Left ventricle myocardium superior (tissue), 1 donor: ENCODE data around the gene CCDC27. TPM values are rescaled to one million over a fixed set of nuclear protein-coding genes. Genes with fewer than 3 reads are reported as not detected.

Source experiments
- ATAC-seq: fragments of 200-7000 bp; cut with Tn5 transposase; one replicate; pipeline ENCODE4 v1.9.1; 2020; ENCODE audit warnings: mild to moderate bottlenecking, moderate library complexity
- DNase-seq: peaks from one replicate; pipeline ENCODE4 v3.0.0-alpha.2; 2020
- intact Hi-C: fragments of 100-400 bp; cut with micrococcal nuclease; formaldehyde crosslinking; loops from one replicate; pipeline ENCODE4 v1.11.0; 2022
- total RNA-seq: library from RNA; stranded (reverse); fragmentation: NEBNext Ultra II Directional; extraction: Animal tissue kit (Norgen Biotek cat#: 25700); gene quantifications from one replicate; pipeline ENCODE4 v1.2.1, GENCODE V29; 2021
- donor health status: DM: no; HTN: yes; CAD: no; lungs with severe emphysema.

Gene CCDC27
- total RNA-seq, 1 donor from 2014 or later: not detected

DNA sequence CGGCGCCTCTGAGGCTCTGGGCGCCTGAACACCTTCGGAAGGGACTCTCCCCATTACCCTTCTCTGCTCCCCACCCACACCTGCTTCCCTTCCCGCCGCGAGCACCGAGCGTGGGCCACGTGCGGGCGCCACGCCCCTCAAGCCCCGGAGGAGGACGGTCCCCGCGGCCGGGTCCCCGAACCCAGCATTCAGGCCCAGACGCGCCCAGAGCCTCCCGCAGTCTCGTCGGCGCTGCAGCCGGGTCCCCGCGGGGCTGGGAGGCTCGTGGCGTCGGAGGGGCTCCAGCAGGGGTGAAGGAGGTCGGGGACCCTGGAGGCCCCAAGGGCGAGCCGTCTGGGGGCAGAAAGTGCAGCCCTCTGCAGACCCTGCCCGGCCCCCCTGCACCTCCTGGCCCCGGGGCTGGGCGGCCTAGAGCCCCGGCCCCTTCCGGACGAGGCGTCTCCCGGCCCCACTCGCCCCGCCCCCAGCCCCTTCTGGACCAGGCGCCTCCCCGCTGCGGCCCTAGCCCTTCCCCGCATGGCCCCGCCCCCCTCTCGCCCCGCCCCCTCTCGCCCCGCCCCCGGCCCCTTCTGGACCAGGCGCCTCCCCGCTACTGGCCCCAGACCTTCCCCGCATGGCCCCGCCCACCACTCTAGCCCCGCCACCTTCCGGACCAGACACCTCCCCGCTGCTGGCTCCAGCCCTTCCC, 19.9 kb downstream of the CCDC27 start:
- ATAC-seq: peak; percentile 87
- intact Hi-C loops: no loop called here

DNA sequence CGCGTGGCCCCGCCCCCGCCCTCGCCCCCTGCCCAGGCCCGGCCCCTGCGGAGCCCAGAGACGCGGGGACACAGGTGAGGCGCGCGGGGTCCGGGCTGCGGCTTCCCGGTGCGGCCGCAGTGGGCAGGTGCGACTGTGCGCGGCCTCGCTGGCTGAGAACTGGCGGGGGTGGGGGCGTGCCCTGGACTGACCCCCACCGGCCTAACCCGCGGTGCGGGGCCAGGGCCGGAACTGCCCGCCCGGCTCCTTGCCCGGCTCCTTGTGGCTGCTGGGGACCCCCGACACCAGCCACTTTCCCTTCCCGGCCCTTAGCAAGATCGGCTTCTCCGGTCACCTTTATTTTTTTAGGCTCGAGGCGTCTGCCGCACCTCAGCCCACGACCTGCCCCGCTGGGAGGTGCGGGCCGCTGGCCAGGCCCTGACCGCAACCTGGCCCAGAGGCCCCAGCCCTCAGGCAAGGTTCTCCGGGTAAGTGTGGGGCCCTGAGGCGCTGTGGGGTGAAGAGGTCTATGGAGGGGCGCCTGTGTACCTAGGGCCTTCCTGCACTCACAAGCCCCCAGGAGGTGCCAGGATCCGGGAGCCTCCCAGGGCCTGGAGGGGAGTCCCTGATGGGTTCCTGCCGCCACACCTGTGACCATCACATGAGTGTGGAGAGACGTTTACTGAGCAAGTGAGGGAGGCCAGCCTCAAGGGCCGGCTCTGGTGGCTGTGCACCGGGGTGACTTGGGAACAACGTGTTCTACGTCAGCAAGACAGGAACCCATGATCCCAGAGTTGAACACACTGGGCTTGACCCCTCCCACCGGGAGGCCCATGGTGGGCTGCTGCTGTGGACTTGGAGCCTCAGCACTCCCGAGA, 20.7 kb downstream of the CCDC27 start, which contains the start of gene SMIM1:
Gene SMIM1, plus strand, starts transcription at position 35 of the 857 bp plus-strand sequence. CDS start 2,625 bp downstream, outside the sequence.
- ATAC-seq (peak; percentile 1), DNase-seq (no peak)
- intact Hi-C loops: no loop called here

More for the DNA sequence above, 19.9 kb downstream of the CCDC27 start:
- DNase-seq: peak; percentile 94

DNA sequence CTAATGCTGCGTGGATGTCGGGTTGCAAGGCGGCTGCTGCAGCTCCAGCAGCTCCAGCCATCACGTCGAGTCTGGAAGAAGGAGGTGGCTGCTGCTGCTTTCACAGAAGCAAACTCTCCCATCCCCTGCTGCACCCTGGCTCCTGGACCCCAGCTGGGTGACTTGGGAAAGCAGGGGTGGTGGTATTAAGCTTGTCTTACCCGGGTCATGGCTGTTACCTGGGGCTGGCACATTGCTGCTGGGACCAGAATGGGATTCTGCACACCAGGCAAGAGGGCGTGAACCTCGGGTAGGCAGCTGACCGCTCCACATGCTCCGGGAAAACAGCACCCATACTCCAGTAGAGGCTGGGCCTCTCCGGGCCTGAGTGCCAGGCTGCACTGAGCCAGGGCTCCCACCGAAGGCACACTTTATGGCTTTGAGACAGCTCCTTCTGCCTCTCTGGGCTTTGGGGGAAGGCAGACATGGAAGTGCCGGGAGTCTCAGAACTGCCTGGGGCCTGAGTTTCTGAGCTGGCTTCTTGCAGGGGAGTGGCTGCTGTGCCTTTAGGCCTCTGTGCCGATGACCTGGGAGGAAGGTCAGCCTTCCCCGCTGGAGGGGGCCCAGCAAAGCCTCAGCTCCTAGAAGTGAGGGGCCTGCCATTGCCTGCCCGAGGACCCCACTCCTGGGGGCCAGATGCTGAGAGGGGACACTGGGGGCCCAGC, 21.5 kb downstream of the CCDC27 start:
- ATAC-seq (no peak), DNase-seq (no peak)
- intact Hi-C loops: no loop called here

DNA sequence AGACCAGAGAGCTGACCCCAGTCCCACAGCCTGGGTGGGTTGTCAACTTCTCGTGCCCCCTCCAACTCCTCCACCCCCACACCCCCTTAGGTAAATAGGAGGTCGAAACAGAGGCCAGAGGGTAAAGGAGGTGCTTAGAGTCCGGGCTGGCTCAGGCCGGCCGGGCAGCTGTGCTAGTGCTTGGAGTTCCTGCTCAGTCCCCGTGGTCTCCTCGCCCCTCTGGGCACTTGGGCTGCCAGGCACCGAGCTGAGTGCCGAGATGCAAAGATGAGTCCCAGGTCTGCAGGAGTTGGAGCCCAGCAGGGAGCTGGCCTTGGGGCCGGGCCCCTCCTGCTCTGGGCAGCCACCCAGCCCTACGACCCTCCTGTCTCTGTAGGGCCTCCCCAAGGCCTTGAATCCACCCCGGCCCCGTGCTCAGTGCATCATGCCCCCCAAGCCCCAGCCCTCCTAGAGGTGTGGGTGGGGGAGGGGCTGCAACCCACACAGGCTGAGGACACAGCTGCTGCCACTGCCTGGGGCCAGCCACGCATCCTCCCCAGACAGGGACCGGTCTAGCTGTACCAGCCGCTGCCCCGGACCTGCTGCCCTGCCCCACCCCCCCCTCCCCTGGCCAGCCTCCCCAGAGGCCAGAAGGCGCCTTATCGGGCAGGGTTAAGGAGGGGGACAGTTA, 22.2 kb downstream of the CCDC27 start:
- DNase-seq: no peak
- ATAC-seq: no peak
- intact Hi-C loops: no loop called here

DNA sequence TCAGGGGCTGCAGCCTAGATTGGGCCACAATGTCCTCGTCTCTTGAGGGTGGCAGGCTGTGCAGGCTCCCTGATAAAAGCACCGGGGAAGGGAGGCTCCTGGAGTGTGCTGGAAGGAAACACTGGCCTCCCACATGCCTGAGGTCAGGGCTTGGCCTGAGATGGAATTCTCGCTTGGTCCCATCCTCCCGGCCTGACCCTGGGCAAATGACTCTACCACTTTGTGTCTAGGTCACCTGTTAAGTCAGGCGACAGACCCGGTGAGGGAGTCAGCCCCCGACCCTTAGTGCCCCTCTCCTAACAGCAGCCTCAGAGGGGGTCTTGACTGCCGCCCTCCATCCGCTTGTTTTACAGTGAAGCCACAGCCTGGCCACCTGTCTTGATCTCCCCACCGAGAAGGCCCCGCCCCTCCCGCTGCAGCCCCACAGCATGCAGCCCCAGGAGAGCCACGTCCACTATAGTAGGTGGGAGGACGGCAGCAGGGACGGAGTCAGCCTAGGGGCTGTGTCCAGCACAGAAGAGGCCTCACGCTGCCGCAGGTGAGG, 22.8 kb downstream of the CCDC27 start:
- peak; percentile 3 for ATAC-seq
- DNase-seq: no peak
- intact Hi-C loops: no loop called here

DNA sequence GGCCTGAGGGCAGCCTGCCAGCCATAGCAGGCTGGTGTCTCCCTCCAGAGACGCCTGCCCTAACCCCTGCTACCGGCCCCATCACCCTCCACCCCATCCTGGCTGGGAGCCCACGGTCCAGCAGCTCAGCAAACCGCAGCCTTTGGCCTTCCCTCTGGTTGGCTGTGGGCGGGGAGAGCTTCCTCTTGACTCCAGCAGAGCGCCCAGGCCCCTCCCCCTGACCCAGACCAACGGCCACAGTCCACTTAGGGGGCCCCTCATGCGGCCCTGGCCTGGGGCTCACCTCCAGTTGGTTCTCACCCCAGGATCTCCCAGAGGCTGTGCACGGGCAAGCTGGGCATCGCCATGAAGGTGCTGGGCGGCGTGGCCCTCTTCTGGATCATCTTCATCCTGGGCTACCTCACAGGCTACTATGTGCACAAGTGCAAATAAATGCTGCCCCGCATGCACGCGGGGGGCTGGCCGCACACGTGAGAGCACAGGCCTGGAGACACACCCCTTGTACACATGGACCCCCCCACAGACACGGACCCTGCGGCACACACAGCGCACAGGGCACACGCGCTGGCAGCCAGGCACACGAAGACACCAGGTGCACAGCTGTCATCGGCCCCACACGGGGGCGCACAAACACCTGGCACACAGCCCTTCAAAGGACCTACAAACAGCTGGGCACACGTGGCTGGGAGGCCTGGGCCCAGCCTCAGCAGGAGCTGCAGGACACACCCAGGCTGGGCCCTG, 23.4 kb downstream of the CCDC27 start:
- intact Hi-C loops: no loop called here
- DNase-seq: peak; percentile 69
- ATAC-seq: no peak

DNA sequence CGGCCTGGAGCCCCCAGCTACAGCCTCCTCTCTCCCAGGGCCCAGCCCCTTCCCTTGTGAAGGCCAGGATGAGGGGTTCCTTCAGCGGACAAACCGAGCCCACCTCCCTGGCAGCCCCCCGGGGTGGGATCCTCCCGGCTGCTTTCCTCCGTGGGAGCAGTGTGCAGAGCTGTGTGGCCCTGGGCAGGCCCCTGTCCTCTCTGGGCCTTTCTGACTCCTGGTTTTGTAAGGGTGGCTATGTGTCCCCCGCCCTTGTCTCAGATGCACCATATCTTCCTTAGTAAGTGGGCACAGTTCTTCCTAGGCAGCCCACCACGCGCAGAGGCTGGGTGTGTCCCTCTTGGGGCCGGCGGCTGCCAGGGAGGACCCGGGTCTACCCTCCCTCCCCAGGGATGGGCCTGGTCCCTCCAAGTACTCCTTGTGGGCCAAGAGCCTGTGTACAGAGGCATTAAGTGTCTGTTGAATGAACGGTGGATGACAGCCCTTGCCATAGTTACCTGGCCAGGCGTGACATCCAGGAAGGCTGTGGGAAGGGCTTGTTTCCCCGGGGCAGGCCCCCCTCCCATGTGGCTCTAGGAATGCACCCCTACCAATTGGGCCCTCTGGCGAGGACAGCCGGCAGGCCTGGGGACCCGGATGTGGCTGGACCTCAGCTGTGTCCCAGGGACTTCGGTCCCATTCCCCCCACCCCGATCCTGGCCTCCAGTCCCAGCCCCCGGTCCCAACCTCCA, 24.1 kb downstream of the CCDC27 start:
- DNase-seq (no peak), ATAC-seq (no peak)
- intact Hi-C loops: no loop called here

DNA sequence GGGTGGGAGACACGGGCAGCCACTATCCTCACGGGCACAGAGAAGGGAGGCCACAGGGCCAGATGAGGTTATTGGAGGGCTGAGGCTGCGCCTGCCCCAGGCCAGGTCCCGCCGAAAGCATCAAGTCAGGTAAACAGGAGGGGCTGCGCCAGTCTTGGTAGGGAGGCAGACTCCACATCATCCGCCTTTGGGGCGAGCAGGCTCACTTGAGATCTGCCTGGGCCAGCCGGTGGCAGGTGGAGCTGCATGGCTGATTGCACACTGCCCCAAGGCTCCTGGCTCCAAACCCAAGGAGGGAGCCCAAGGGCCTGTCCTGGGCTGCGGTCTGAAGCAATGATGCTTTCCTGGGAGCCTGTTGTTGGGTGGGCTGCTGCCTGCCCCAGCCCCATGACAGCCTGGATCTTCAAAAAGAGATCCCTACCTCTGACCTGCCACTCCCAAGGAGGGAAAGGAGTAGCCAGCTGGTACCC, 24.9 kb downstream of the CCDC27 start:
- ATAC-seq: no peak
- no peak for DNase-seq
- intact Hi-C loops: no loop called here

DNA sequence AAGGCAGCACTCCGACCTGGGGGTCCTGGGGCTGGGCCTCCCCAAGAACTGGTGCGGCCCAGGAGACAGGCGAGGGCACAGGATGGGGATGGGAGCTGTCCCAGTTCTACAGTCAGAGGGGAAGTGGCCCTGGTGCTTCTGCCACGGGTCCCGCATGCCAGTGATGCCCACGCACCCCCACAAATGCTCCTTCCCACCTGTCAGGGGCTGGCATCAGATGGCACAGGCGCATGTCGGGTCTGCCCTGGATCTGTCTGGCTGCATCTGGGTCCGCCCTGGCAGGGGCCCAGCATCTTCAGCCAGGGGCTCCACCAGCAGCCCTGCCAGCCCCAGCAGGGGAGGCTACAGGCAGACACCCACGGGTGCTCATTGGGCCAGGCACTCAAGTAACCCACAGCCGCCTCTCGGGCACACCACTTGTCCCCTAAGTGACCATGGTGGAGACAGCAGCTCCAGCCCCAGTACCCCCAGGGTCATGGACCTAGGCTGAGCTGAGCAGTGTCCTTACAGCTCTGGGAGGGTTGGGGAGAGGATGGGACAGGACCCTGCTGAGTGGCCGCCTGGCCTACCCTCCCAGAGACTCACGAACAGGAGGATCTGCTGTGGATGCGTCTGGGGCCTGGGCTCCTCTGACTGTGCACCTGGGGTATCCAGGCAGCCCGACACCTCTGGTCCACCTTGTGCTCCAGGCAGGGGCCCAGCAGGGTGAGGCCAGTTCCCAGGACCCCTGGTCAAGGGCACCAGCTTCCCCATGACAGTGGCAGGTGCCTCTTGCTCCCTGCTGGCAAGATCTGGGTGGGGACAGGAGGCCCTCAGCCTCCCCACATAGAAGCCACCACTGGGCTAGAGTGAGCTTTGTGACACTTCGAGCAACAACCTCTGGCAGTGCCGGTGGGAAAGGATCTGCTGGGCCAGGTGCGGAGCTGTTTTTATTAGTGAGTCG, 25.7 kb downstream of the CCDC27 start:
- ATAC-seq (no peak), DNase-seq (no peak)
- intact Hi-C loops: no loop called here

DNA sequence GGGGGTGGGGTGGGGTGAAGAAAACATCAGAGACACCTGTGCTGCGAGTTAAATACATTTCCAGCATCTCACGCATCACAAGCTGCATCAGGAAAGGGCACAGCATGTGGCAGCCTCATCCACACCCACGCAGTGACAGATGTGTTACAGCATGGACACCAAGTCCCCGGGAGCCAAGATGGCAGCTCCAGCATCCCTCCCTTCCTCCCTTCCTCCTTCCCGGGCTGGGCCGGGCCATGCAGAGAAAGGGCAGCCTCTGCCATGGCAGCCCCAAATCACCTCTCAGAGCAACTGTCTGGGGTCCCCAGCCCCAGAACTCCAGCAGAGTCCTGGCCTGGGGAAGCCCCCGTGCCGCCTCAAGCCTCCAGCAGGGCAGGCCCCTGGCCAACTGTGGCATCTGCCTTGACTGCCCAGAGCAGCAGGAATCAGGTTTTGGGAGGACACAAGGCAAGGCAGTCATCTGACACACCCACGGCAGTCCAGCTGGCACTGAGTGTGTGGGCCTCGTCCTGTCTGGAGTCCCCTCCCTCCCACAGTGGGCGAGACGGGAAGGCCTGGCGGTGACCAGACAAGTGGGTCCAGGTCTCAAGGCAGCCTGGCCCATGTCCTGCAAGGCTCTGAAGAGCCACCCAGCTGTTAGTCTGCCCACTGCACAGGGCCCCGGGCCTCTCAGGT, 26.5 kb downstream of the CCDC27 start:
- intact Hi-C loops: no loop called here
- DNase-seq (no peak), ATAC-seq (peak; percentile 10)

DNA sequence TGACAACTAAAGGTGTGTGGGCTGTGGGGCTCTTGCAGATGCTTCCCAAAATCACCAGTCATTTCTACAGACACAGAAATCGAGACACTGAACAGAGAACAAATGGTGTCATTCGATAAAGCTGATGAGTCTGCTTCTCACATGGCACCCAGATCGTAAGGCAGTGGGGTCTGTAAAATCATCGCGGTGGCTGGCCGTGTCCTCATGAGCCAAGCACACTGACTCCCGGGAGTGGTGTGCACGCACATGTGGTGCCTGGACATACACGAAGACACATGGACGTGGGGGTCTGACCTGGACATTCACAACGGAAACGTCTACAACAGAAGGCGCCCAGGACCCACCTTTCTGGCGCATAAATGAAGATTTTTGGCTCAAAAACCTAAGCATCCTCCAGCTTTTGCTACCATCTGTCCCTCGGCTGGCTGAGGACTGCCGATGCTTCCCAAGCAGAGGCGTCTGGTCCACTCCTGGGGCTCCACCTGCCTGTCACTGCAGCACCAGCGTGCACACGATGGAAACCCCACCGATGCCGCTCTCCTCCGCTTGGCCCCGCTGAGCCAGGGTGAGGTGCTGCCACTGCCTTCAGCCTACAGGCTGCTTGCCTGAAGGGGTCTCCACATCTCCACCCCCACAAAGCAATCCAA, 27.1 kb downstream of the CCDC27 start:
- intact Hi-C loops: no loop called here
- ATAC-seq (no peak), DNase-seq (peak; percentile 26)

DNA sequence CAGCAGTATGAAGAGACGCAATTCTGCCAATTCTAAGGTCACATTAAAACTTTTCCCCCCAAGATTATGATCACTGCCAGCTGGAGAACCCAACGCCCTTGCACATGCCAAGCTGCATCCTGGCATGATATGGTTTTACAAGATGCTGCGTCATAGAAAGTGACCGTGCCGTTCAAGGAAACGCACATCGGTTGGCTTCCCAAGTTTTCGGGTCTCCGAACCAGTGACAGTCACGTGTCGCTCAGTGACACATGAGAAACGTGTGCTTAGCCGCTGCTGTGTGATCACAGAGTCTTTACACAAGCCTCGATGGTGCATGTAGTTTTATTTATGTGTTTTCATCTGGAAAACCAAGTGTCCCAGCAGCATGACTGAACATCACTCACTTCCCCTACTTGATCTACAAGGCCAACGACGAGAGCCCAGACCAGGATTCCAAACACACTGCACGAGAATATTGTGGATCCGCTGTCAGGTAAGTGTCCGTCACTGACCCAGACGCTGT, 27.7 kb downstream of the CCDC27 start:
- intact Hi-C loops: no loop called here
- ATAC-seq (no peak), DNase-seq (peak; percentile 14)

DNA sequence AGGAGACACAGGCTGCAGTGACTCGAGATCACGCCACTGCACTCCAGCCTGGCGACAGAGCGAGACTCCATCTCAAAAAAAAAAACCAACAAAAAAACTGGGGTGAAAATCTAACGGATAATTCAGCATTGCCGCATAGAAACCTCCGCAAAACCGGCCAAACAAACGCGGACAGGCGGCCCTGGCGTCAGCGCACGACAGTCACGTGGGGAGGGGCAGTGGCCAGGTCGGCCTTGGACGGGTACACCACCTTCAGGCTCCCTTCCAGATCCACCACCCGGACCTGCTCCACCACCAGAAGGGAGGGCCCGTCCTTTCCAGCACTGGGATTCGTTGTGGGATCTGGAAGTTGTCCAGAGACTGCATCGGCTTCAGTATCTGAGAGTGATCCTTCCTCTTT, 28.7 kb downstream of the CCDC27 start:
- DNase-seq (peak; percentile 12), ATAC-seq (no peak)
- intact Hi-C loops: no loop called here

DNA sequence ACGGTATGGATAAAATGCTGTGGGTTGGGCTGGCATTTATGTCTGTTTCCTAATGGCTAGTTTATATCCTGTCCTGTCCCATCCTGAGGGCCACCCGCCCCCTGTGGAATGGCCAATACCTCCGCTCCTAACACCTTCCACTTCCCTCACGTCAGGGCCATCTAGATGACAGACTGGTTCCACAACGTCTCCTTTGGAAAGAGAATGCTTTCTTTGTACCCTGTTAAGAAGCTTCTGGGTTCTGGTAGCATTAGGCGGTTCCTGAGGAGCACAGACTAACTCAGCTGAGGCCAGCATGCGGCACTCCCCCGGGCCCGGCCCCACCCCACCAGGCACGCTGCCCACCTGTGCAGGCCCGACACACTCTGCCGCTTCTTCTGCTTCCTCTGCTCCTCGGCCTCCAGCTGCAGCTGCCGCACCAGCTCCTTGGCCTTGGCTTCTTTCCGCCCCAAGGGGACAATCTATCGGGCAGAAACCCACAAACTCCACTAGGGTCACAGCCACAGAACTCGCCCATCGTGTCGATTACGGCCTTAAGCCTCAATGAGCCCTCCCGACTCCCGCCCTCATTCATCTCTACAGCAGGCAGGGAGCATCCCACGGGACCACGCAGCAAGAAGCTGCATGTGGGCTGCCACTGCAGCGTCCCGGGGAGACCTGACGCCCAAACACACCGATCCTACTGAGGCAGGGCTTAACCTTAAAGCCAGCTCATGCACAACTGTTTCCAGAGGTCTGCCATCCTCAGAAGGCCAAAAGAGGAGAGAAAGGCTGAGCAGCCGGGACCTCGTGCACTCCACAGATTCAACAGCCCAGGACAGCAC, 31.6 kb downstream of the CCDC27 start:
- DNase-seq (no peak), ATAC-seq (no peak)
- intact Hi-C loops: no loop called here

DNA sequence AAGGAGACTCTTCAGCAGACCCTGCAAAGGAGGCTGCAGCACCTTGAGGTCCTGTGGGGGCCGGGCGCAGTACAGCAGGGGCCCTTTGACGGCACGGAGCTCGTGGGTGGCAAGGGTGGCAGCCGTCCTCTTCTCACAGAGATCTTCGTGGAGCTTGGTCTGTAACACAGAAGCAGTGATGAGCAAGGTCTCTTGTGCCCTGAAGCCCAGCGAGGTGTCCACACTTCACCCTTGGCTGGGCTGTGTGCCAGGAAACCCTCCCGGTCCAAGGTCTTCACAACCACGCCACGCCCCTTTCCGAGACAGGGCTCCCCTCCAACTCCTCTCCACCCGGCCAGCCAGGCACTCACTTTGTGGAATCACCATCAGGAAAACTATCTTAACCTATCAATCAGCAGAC, 32.8 kb downstream of the CCDC27 start:
- ATAC-seq (peak; percentile 59), DNase-seq (peak; percentile 72)
- intact Hi-C loops: no loop called here
